Stimulated activated memory B cell treated with anti-CD40 and anti-IgM and Interleukin-4, amounts not matched to agents 10 μg/mL and 1 μg/mL and 100 μg/mL, for 72 hours (primary cell): ENCODE data around the gene BMPER.

Experiments
- ATAC-seq: fragments of 150-1000 bp; cut with Tn5 transposase; 2 replicates; pipeline ENCODE4 v1.10.0; 2021
- H3K27ac Mint-ChIP-seq: one replicate; pipeline ENCODE4 v1.8.0; 2022; ENCODE audit warnings: mild to moderate bottlenecking, mixed read lengths
- H3K27me3 Mint-ChIP-seq: one replicate; pipeline ENCODE4 v1.8.0; 2022; ENCODE audit warnings: mixed read lengths
- H3K36me3 Mint-ChIP-seq: one replicate; pipeline ENCODE4 v1.8.0; 2022; ENCODE audit warnings: mixed read lengths
- H3K4me1 Mint-ChIP-seq: one replicate; pipeline ENCODE4 v1.8.0; 2022; ENCODE audit warnings: mixed read lengths
- H3K4me3 Mint-ChIP-seq: one replicate; pipeline ENCODE4 v1.8.0; 2022; ENCODE audit warnings: mild to moderate bottlenecking, moderate library complexity, mixed read lengths
- H3K9me3 Mint-ChIP-seq: one replicate; pipeline ENCODE4 v1.8.0; 2022; ENCODE audit warnings: mixed read lengths

BMPER gene

DNA sequence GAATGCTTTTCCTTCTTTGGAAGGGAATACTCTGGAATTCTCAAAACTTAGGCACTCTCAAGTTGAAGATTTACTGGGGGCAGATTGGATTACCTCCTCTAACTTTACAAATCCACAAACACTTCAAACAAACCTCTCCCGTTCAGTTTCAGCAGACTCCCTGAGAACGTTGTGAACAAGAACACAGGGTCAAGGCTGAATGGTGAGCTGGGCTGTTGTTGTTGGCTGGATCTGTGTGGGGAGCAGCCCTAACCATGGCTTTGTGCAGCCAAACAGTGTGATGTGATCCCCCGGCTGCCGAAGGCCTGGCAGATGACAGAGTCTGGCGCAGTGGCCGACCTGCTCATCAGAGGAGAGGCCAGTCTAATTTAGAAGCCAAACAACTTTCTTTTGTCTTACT is 93.1 kb downstream of the BMPER start:
- Mint-ChIP-seq H3K4me3 (no peak overlapping the region), H3K36me3 (no peaks in the 10 kb centered on the region), H3K9me3 (peaks cover 11% of the 10 kb centered on the region), H3K27ac (no peak overlapping the region), H3K27me3 (no peaks in the 10 kb centered on the region), H3K4me1 (no peaks in the 10 kb centered on the region)
- ATAC-seq, result no peak

DNA sequence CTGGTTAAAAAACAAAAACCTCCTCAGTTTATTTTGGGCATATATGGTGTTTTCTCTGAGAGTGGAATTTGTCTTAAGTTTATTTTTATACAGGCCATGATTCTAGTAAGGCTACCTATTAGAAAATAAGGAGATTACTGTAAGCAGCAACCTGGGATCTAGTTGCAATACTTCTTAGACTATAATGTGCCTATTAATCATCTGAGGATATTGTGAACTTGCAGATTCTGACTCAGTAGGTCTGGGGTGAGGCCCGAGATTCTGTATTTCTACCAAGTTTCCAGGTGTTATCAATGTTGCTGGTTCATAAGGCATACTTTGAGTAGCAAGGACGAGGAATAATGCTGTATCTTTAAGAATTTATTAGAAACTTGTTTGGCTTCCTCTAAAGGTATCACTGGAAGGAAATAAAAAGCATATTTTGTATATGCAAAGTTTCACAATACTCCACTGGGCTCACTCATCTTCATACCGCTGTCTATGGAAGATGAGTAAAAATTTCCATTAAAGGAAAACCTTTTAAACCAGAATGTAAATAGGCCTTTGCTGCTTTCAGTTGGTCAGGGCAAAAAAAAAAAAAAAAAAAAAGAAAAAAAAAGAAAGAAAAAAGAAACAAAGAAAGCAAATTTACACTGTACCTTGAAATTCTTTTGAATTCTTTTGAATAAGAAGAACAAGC is 105.8 kb downstream of the BMPER start:
- no peaks in the 10 kb centered on the region for H3K9me3 Mint-ChIP-seq
- H3K4me3 Mint-ChIP-seq, result no peak overlapping the region
- H3K27ac Mint-ChIP-seq, result no peak overlapping the region
- no peaks in the 10 kb centered on the region for H3K27me3 Mint-ChIP-seq
- no peak for ATAC-seq
- no peaks in the 10 kb centered on the region for H3K36me3 Mint-ChIP-seq
- no peaks in the 10 kb centered on the region for H3K4me1 Mint-ChIP-seq

DNA sequence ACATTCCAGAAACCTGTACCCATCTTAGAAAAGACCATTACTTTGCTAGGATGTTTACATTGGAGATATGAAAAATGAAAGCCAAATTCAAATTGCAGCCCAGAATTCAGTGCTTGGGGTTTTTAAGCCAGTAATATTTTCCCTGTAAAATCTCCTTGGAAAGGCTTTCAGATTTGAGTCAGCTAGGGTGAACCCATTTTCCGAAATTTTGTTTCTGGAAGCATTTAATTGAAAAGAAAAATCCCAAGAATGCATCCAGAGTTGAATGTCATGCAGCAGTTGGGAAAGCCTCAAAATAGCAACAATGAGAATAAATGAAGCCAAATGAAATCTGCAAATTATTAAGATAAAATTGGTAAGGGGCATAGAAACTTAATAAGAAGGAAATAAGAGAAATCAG is 106.4 kb downstream of the BMPER start:
- Mint-ChIP-seq H3K4me3 (no peak overlapping the region), H3K36me3 (no peaks in the 10 kb centered on the region), H3K27me3 (no peaks in the 10 kb centered on the region), H3K9me3 (no peaks in the 10 kb centered on the region), H3K27ac (no peak overlapping the region), H3K4me1 (no peaks in the 10 kb centered on the region)
- ATAC-seq, result no peak

DNA sequence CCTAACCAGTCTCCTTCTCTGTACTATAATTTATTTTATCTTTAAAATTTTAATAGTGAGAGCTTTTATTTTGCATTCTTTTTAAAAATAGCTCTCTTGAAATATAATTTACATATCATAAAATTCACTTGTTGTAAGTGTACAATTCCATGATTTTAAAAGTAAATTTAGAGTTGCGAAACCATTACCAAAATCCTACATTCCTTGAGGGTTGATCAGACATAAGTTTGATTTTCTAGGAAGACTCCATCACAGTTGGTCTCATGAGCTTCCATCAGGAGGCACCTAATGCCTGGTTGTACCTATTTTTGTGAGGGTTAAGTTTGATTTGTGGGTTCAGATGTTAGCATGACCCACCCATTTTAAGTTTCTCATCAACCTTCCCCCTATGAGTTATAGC is 108.1 kb downstream of the BMPER start:
- H3K27ac Mint-ChIP-seq, result no peak overlapping the region
- no peak for ATAC-seq
- H3K9me3 Mint-ChIP-seq, result no peaks in the 10 kb centered on the region
- no peaks in the 10 kb centered on the region for H3K27me3 Mint-ChIP-seq
- no peaks in the 10 kb centered on the region for H3K4me1 Mint-ChIP-seq
- no peaks in the 10 kb centered on the region for H3K36me3 Mint-ChIP-seq
- H3K4me3 Mint-ChIP-seq, result no peak overlapping the region

DNA sequence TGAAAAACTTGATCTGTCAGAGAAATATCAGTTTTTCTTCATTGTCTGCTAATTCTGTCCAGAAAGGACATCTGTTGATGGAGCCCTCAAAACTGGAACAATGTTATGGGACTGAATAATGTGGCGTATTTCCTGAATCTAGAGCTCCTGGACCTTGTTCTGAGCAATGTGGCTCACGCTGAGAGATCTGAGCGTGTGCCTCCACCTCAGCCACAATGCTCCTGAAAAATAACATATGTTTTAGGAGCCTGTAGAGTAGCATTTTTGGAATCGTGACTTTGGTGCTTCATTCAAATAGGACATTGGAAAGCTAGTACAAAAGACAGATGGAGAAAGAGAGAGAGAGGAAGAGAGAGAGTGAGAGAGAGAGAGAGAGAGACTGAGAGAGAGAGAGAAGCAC is 110.3 kb downstream of the BMPER start:
- Mint-ChIP-seq H3K4me3 (no peak overlapping the region), H3K4me1 (no peaks in the 10 kb centered on the region), H3K27ac (no peak overlapping the region), H3K9me3 (no peaks in the 10 kb centered on the region), H3K36me3 (no peaks in the 10 kb centered on the region), H3K27me3 (no peaks in the 10 kb centered on the region)
- ATAC-seq, result no peak

DNA sequence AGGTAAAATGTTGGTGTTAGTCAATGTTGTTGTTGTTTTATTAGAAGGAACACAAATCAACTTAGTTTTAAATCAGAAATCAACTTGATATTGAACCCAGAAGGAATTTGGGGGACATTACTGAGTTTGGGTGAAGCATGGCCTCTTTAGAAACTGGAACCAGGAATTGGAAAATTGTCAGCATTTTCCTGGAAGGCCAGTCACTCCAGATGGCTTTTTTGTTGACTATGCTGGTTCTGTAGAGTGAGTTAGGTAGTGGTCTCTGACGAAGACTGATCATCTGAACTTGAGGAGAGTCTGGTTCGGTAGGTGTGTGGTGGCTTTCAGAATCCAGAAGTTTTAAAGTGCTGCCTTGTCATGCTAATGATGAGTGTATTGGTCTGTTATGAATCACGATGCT is 111.5 kb downstream of the BMPER start:
- Mint-ChIP-seq H3K9me3 (no peaks in the 10 kb centered on the region), H3K27me3 (no peaks in the 10 kb centered on the region), H3K4me1 (no peaks in the 10 kb centered on the region), H3K27ac (no peak overlapping the region), H3K36me3 (no peaks in the 10 kb centered on the region), H3K4me3 (no peak overlapping the region)
- ATAC-seq, result no peak

DNA sequence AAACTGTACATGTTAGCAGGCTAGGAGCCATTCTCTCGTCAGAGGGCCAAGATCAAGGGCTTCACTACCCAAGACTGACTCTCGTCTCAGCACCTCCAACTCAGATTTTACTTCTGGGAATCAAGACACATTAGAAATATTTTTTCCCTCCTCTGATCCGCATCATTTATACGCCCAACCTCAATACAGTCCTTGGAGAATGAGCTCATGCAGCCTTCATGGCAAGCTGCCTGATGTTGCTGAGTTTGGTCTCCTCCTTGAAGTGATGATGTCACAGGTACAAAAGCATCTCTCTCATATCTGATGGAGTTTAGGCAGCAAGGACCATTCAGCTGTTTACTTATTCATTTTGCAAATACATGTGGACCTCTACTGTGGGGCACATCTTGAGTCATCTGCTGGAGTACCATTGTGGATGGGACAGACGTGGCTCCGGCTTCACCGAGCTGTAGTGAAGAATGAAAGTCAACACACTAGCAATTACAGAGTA is 114.0 kb downstream of the BMPER start:
- no peak overlapping the region for H3K4me3 Mint-ChIP-seq
- no peak for ATAC-seq
- no peaks in the 10 kb centered on the region for H3K27me3 Mint-ChIP-seq
- H3K27ac Mint-ChIP-seq, result no peak overlapping the region
- no peaks in the 10 kb centered on the region for H3K4me1 Mint-ChIP-seq
- H3K9me3 Mint-ChIP-seq, result no peaks in the 10 kb centered on the region
- H3K36me3 Mint-ChIP-seq, result no peaks in the 10 kb centered on the region

DNA sequence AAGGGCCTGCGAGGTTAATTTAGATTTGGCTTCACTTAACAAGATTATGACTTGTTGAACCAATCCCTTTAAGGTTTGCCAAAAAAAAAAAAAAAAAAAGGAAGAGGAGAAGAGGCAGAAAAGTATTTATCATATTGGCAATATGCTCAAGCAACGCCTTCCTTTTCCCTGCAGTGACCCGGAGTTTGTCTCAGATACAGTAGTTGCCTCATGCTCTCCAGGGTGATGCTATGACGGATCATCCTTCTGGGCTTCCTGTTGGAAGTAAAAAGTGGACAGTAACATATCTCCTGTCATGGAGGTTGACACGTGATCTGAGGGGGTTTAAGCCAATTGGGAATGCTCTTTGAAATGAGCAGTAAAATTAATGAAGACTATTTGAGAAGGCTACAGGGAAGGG is 117.3 kb downstream of the BMPER start:
- no peaks in the 10 kb centered on the region for H3K9me3 Mint-ChIP-seq
- H3K4me1 Mint-ChIP-seq, result no peaks in the 10 kb centered on the region
- no peaks in the 10 kb centered on the region for H3K36me3 Mint-ChIP-seq
- ATAC-seq, result no peak
- H3K27me3 Mint-ChIP-seq, result no peaks in the 10 kb centered on the region
- H3K27ac Mint-ChIP-seq, result no peak overlapping the region
- H3K4me3 Mint-ChIP-seq, result no peak overlapping the region

DNA sequence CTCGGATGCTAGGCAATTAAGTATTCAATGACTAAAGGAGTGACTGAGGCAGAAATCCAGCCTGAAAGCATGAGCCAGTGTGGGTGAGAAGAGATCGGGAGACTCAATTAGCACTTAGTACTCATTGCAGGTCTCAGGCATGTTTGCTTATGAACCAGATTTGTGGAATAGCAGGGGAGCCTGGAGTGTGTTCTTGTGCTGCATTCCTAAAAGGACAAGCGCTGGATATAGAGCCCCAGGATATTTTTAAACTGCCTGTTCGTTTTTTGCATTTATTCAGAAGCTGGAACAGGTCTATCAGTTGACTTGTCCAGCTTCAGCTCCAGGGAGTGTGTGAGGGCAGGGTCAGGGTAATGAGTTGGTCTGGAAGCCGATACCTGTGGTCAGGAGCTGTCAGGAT is 120.3 kb downstream of the BMPER start:
- Mint-ChIP-seq H3K27me3 (no peaks in the 10 kb centered on the region), H3K36me3 (no peaks in the 10 kb centered on the region), H3K9me3 (no peaks in the 10 kb centered on the region), H3K4me3 (no peak overlapping the region), H3K27ac (no peak overlapping the region), H3K4me1 (no peaks in the 10 kb centered on the region)
- ATAC-seq, result no peak

DNA sequence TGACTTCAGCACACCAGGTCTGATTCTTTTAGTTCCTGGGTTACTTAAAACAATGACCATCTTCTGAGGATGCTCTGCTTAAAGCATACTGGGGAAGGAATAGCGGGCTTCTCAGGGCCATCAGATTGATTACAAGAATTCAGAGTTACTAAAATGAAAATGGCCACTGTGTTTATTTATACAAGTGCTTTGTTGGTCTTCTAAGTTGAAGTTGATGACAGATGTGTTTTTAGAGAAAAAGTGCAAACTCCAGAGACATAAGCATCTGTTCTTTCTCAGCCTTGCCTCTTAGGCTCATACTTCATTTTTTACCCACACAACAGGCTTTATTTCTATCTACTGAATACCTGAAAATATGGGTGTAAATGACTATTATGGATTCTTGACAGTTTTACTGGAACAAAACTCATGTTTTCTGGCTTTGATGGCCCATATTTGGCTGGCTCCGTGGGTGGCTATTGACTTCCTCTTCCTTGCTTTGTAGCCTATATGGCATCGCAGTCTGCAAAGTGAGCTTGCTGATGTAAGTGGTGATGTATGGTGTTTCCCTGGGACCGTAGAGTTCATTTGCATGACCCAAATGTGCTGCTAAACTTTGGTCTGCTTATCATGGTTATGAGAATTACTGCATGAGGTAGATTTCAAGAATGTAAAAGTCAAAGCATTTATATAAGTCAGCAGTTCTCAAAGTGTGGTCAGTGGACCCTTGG is 121.3 kb downstream of the BMPER start:
- Mint-ChIP-seq H3K27me3 (no peaks in the 10 kb centered on the region), H3K36me3 (no peaks in the 10 kb centered on the region), H3K9me3 (no peaks in the 10 kb centered on the region), H3K27ac (no peak overlapping the region), H3K4me1 (no peaks in the 10 kb centered on the region), H3K4me3 (no peak overlapping the region)
- ATAC-seq, result no peak

DNA sequence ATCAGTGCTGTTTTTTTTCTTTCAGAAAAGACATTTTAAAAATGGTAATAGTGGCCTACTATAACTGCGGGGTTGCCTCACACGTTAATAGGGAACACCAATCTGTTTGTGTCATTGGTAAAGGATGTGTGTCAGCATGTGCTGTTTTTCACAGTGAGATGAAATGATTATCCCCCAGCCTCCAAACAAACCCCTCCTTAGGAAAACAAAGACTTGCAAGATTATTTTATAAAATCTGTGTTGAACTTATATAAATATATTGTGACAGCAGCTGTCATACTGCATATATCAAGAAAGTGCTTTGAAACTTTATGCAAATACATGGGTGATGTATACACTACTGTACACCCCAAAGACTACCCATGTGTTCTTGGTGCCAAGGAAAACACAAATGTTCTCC is 125.8 kb downstream of the BMPER start:
- no peaks in the 10 kb centered on the region for H3K4me1 Mint-ChIP-seq
- H3K9me3 Mint-ChIP-seq, result no peaks in the 10 kb centered on the region
- H3K27ac Mint-ChIP-seq, result no peak overlapping the region
- no peaks in the 10 kb centered on the region for H3K27me3 Mint-ChIP-seq
- no peak for ATAC-seq
- no peak overlapping the region for H3K4me3 Mint-ChIP-seq
- no peaks in the 10 kb centered on the region for H3K36me3 Mint-ChIP-seq

DNA sequence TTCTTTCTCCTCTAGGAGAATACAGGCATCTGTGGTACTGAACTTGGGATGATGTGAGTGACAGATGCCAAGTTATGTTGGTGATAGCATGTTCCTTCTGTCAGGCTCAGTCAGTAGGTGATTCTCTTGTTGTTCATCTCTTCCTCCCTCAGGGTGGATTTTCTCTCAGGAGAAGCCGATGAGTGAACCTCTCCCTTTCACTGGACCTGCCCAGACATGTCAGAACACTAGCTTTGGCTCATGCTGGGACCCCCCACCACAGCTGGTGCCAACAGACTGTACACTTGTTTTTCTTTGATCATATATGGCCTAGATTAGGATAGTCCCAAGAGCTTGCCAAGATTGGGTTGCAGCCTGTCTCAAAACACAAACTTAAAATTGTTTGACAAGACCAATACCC is 129.4 kb downstream of the BMPER start:
- H3K27me3 Mint-ChIP-seq, result no peaks in the 10 kb centered on the region
- no peaks in the 10 kb centered on the region for H3K4me1 Mint-ChIP-seq
- no peaks in the 10 kb centered on the region for H3K36me3 Mint-ChIP-seq
- no peak for ATAC-seq
- no peak overlapping the region for H3K27ac Mint-ChIP-seq
- H3K9me3 Mint-ChIP-seq, result no peaks in the 10 kb centered on the region
- H3K4me3 Mint-ChIP-seq, result no peak overlapping the region

DNA sequence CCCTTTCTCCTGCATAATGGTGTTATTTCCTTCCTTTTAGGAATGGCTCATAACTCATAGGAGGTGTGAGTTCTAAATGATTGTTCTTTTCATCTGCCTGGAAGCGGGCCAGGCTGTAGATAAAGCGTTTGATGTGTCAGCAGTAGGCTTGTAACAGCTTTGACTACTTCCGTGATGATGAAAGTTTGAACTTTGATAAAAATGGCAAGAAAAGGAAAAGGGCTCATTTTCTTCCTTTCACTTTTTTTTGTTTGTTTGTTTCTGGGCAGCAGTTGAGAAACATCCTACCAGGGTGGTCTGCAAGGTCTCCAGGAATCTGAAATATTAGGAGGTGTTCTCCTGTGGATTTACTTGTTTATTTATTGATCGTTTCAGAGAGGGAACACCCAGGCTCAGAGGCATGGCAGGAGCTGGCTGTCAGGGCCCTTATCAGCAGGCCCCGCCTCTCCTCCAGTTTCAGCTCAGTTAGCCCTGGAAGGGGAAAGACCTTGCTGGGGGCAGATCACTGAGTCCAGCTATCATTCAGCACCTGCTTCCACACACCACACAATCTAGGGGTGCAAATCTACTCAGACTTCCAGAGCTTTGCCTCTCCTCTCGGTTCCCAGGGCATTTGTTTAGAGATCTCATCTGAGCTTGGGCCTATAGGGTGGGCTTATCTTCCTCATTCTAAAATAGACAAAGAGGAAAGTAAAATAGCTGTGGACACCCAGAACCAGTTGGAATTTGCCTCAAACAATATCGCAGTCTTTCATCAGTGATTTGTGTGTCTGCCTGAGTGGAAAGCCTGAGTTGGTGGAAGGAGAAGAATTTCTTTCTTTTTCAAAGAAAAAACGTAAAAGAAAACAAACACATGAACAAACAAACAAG is 130.9 kb downstream of the BMPER start:
- Mint-ChIP-seq H3K36me3 (no peaks in the 10 kb centered on the region), H3K27ac (no peak overlapping the region)

DNA sequence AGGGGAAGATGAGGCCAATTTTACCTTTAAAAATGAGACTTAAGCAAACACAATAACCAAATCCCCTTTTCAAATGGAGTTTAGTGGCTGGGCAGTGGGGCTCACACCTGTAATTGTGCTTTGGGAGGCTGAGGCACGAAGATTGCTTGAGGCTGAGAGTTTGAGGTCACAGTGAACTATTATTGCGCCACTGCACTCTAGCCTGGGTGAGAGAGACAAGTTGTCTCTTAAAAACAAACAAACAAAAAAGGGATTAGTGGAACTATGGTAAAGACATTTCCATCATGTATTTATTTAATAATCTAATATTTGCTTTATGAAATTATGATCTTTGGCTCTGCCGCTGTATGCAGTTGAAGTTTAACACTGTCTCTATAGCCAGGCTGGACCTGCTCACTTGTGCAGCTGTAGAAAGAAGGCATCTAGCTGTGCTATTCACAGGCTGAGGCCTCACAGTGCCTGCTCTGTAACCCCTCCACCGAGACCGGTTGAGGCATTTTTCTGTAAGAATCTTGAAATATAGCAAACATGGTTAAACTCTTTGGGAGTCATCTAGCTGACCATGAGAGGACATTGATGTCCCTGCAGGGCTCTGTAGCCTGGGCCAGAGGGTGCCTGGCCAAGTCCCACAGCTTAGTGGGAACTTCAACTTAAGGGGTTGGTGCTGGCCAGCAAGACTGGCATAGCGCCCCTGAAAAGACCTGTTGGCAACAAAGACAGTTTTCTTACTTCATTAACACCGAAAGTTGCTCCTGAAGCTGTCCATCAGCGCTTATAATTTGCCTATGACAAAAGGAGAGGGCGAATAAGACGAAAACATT is 131.8 kb downstream of the BMPER start:
- no peaks in the 10 kb centered on the region for H3K9me3 Mint-ChIP-seq
- H3K4me1 Mint-ChIP-seq, result no peaks in the 10 kb centered on the region
- H3K27me3 Mint-ChIP-seq, result no peaks in the 10 kb centered on the region
- no peaks in the 10 kb centered on the region for H3K36me3 Mint-ChIP-seq
- no peak for ATAC-seq
- no peak overlapping the region for H3K27ac Mint-ChIP-seq
- no peak overlapping the region for H3K4me3 Mint-ChIP-seq

More for the DNA sequence above, 130.9 kb downstream of the BMPER start:
- H3K27me3 Mint-ChIP-seq, result no peaks in the 10 kb centered on the region
- no peaks in the 10 kb centered on the region for H3K9me3 Mint-ChIP-seq
- no peak overlapping the region for H3K4me3 Mint-ChIP-seq
- no peaks in the 10 kb centered on the region for H3K4me1 Mint-ChIP-seq
- ATAC-seq, result no peak
